ENCODE measurements around the gene FSCB.

GRCh38 chr14:44507183-44507582 lies at the start of gene FSCB:
- TF ChIP-seq POLR2A (IDR thresholded peaks at IDR 0.05), result no peak
- no peak for TF ChIP-seq CTCF (IDR thresholded peaks at IDR 0.05)
